ENCODE measurements around the gene NGDN. TPM values are rescaled to one million over a fixed set of nuclear protein-coding genes. Genes with fewer than 3 reads are reported as not detected.

The NGDN gene
- total and polyA plus RNA-seq, 12 donors = 24.4 to 61.3 (median 36.4) TPM

GRCh38 chr14:23431486-23431885 lies 38.0 kb upstream of the NGDN start:
- H3K4me1 ChIP-seq (replicated peaks in 1 of 2) = no peaks in the 10 kb centered on the region
- no peak overlapping the region for H3K4me3 ChIP-seq
- intact Hi-C loops (cut with DNase I) = no loop called here
- DNase-seq = peak in 1 of 7 donors; percentile 1
- H3K9me3 ChIP-seq (replicated peaks in 1 of 3) = no peaks in the 10 kb centered on the region
- H3K27me3 ChIP-seq = no peaks in the 10 kb centered on the region
- peak overlapping the region in 1 of 5 donors; percentile 47 for H3K27ac ChIP-seq
- no peaks in the 10 kb centered on the region for H3K36me3 ChIP-seq (replicated peaks in 1 of 2)
- TF ChIP-seq CTCF (IDR thresholded peaks at IDR 0.05) (no peak), POLR2A (IDR thresholded peaks at IDR 0.05) (no peak)
- WGBS, 4 donors = 57 to 77% (median 65%) methylated on average over 7 to 10 of the region's 10 CpGs

- TF ChIP-seq CTCF (IDR thresholded peaks at IDR 0.05) (no peak), POLR2A (IDR thresholded peaks at IDR 0.05) (no peak)
- 79 to 86% (median 81%) methylated on average over 17 of the region's 17 CpGs for WGBS, 4 donors
- intact Hi-C loops (cut with DNase I) = no loop called here
- Histone ChIP-seq H3K27ac (no peak overlapping the region), H3K4me3 (no peak overlapping the region), H3K9me3 (replicated peaks in 1 of 3) (no peaks in the 10 kb centered on the region), H3K4me1 (replicated peaks in 1 of 2) (no peaks in the 10 kb centered on the region), H3K36me3 (replicated peaks in 1 of 2) (no peaks in the 10 kb centered on the region), H3K27me3 (no peaks in the 10 kb centered on the region)
- DNase-seq = peak in 1 of 7 donors; percentile 5
These were observed 37.2 kb upstream of the NGDN start for GRCh38 chr14:23432102-23432925.

- H3K9me3 ChIP-seq (replicated peaks in 1 of 3) = no peaks in the 10 kb centered on the region
- WGBS, 4 donors = 79 to 83% (median 80%) methylated on average over 9 to 10 of the region's 10 CpGs
- H3K4me3 ChIP-seq = no peak overlapping the region
- no peaks in the 10 kb centered on the region for H3K4me1 ChIP-seq (replicated peaks in 1 of 2)
- peak in 1 of 7 donors; percentile 10 for DNase-seq
- H3K27ac ChIP-seq = no peak overlapping the region
- no peaks in the 10 kb centered on the region for H3K27me3 ChIP-seq
- intact Hi-C loops (cut with DNase I) = no loop called here
- TF ChIP-seq CTCF (IDR thresholded peaks at IDR 0.05) (no peak), POLR2A (IDR thresholded peaks at IDR 0.05) (no peak)
- no peaks in the 10 kb centered on the region for H3K36me3 ChIP-seq (replicated peaks in 1 of 2)
These were observed 36.6 kb upstream of the NGDN start for GRCh38 chr14:23432946-23433345.

GRCh38 chr14:23433457-23433856 lies 36.0 kb upstream of the NGDN start:
- Histone ChIP-seq H3K4me1 (replicated peaks in 1 of 2) (no peaks in the 10 kb centered on the region), H3K27ac (no peak overlapping the region), H3K4me3 (no peak overlapping the region), H3K27me3 (no peaks in the 10 kb centered on the region), H3K36me3 (replicated peaks in 1 of 2) (no peaks in the 10 kb centered on the region), H3K9me3 (replicated peaks in 1 of 3) (no peaks in the 10 kb centered on the region)
- DNase-seq = peak in 1 of 7 donors; percentile 3
- WGBS, 4 donors = 73 to 94% (median 82%) methylated on average over 5 to 10 of the region's 10 CpGs
- intact Hi-C loops (cut with DNase I) = no loop called here
- no peak for TF ChIP-seq POLR2A (IDR thresholded peaks at IDR 0.05)

All from adrenal gland (tissue), 12 donors.